SHP77 treated with DMSO at 0.1 percent for 48 hours (cell line): ENCODE measurements around the gene CMTM2.

Experiments used
- DNase-seq: peaks from one replicate; lab custom pipeline; 2025; lab: John Stamatoyannopoulos, UW

CMTM2 gene

DNA sequence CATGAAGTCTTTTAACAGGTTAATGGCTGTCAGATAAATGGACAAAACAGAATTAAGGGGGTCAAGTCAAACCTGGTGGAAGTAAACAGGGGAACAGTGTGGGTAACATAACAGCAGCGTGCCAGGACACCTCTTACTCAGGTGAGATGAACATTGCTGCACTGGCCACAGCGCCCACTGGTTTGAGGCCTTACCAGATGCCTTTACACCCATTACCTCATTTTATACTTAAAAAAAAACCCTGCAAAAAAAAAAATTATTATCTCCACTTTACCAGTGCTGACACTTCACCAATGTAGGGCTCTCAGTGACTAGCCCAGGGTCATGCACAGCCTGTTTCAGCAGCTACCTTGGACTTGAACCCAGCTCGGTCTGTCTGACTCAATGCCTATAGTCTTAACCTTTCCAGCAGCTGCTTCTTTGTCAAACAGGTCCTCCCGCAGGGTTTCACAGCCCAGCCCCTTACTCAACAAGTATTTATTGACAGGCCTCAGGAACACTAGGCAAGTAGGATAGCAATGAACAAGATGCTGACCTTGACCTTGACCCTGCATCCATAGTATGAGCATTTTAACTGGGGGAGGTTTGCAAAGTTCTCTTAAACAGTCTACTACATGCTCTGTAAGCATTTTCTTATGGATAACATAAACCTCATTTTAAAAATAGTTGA is 55.4 kb downstream of the CMTM2 start:
- DNase-seq, result no peak

- DNase-seq, result no peak
Observed at GRCh38 chr16:66635406-66635805, 56.1 kb downstream of the CMTM2 start.

GRCh38 chr16:66636199-66636598 is 56.9 kb downstream of the CMTM2 start:
- no peak for DNase-seq

- no peak for DNase-seq
Observed at GRCh38 chr16:66637806-66638205, 58.5 kb downstream of the CMTM2 start.
